Nephron progenitor cell (in vitro differentiated cells): ENCODE data around the gene ASXL2.

Experiments used
- DNase-seq: peaks from one replicate; pipeline ENCODE4 v3.0.0; 2021
- H3K27ac Mint-ChIP-seq: 2 replicates; pipeline ENCODE4 v1.8.0; 2021; ENCODE audit warnings: mild to moderate bottlenecking, moderate library complexity, mixed read lengths
- H3K27me3 Mint-ChIP-seq: 2 replicates; pipeline ENCODE4 v1.8.0; 2021; ENCODE audit warnings: mild to moderate bottlenecking, low read depth, mixed read lengths; ENCODE audit not compliant: poor library complexity
- H3K36me3 Mint-ChIP-seq: 2 replicates; pipeline ENCODE4 v1.8.0; 2021; ENCODE audit warnings: low read depth, mixed read lengths
- H3K4me1 Mint-ChIP-seq: 2 replicates; pipeline ENCODE4 v1.8.0; 2021; ENCODE audit warnings: mixed read lengths
- H3K4me3 Mint-ChIP-seq: 2 replicates; pipeline ENCODE4 v1.8.0; 2021; ENCODE audit warnings: mild to moderate bottlenecking, moderate library complexity, mixed read lengths
- H3K9me3 Mint-ChIP-seq: 2 replicates; pipeline ENCODE4 v1.8.0; 2021; ENCODE audit warnings: mild to moderate bottlenecking, moderate library complexity, mixed read lengths
- CTCF ChIP-seq: fragments of 200-600 bp; sonication (generic); IDR thresholded peaks from 2 replicates; pipeline ENCODE4 v1.5.0; 2021; ENCODE audit warnings: antibody characterized with exemption

The ASXL2 gene

GRCh38 chr2:25844089-25844488 lies 34.2 kb downstream of the ASXL2 start:
- no peaks in the 10 kb centered on the region for H3K9me3 Mint-ChIP-seq
- H3K27ac Mint-ChIP-seq: no peak overlapping the region
- DNase-seq: no peak
- no peaks in the 10 kb centered on the region for H3K27me3 Mint-ChIP-seq
- no peak overlapping the region for H3K4me3 Mint-ChIP-seq
- H3K36me3 Mint-ChIP-seq: peaks cover 6% of the 10 kb centered on the region
- no peak for TF ChIP-seq CTCF
- peaks cover 2% of the 10 kb centered on the region for H3K4me1 Mint-ChIP-seq

- H3K36me3 Mint-ChIP-seq: peaks cover 6% of the 10 kb centered on the region
- H3K9me3 Mint-ChIP-seq: no peaks in the 10 kb centered on the region
- no peaks in the 10 kb centered on the region for H3K27me3 Mint-ChIP-seq
- H3K4me3 Mint-ChIP-seq: no peak overlapping the region
- H3K27ac Mint-ChIP-seq: no peak overlapping the region
- H3K4me1 Mint-ChIP-seq: peaks cover 15% of the 10 kb centered on the region
- DNase-seq: no peak
- no peak for TF ChIP-seq CTCF
Observed at GRCh38 chr2:25842155-25842554, 36.1 kb downstream of the ASXL2 start.

GRCh38 chr2:25838152-25838756 lies 40.0 kb downstream of the ASXL2 start:
- TF ChIP-seq CTCF: no peak
- Mint-ChIP-seq H3K4me3 (no peak overlapping the region), H3K27me3 (peaks cover 2% of the 10 kb centered on the region), H3K36me3 (peaks cover 31% of the 10 kb centered on the region), H3K27ac (peak overlapping the region; percentile 7), H3K9me3 (peaks cover 7% of the 10 kb centered on the region), H3K4me1 (peaks cover 21% of the 10 kb centered on the region)
- DNase-seq: no peak

- Mint-ChIP-seq H3K36me3 (peaks cover 54% of the 10 kb centered on the region), H3K27me3 (peaks cover 2% of the 10 kb centered on the region), H3K9me3 (peaks cover 25% of the 10 kb centered on the region), H3K4me3 (no peak overlapping the region), H3K4me1 (peaks cover 21% of the 10 kb centered on the region), H3K27ac (no peak overlapping the region)
- no peak for TF ChIP-seq CTCF
- DNase-seq: no peak
Observed at GRCh38 chr2:25835906-25836305, 42.4 kb downstream of the ASXL2 start.

- no peak for TF ChIP-seq CTCF
- Mint-ChIP-seq H3K27me3 (peaks cover 5% of the 10 kb centered on the region), H3K9me3 (peaks cover 33% of the 10 kb centered on the region), H3K36me3 (peaks cover 66% of the 10 kb centered on the region), H3K4me3 (no peak overlapping the region), H3K27ac (no peak overlapping the region), H3K4me1 (peaks cover 14% of the 10 kb centered on the region)
- DNase-seq: no peak
Observed at GRCh38 chr2:25833566-25833965, 44.7 kb downstream of the ASXL2 start.

GRCh38 chr2:25832897-25833296 lies 45.4 kb downstream of the ASXL2 start:
- H3K4me1 Mint-ChIP-seq: peaks cover 9% of the 10 kb centered on the region
- H3K36me3 Mint-ChIP-seq: peaks cover 66% of the 10 kb centered on the region
- H3K4me3 Mint-ChIP-seq: no peak overlapping the region
- H3K27me3 Mint-ChIP-seq: peaks cover 5% of the 10 kb centered on the region
- no peak overlapping the region for H3K27ac Mint-ChIP-seq
- no peak for TF ChIP-seq CTCF
- peaks cover 33% of the 10 kb centered on the region for H3K9me3 Mint-ChIP-seq
- DNase-seq: no peak
